LHCN-M2 (cell line): ENCODE results near the gene MYL7. TPM values are rescaled to one million over a fixed set of nuclear protein-coding genes. Genes with fewer than 3 reads are reported as not detected.
A peak's percentile ranks its signal among the peaks of the same experiment; 100 is the strongest.
"Not testable (repeated sequence)": the region's sequence is repeated elsewhere in the genome, so short reads cannot be mapped to it uniquely, and the experiment has no call there.

Experiments
- DNase-seq: peaks from one replicate; pipeline ENCODE4 v3.0.0-alpha.2; 2012; ENCODE audit warnings: low read depth
- polyA plus RNA-seq: library from polyadenylated mRNA; unstranded; fragments of >200 nt; gene quantifications from one replicate; pipeline ENCODE4 v1.2.1, GENCODE V29; 2012; ENCODE audit warnings: missing spikeins
- total RNA-seq: library from RNA; depleted of rRNA; stranded (reverse); fragments of >200 nt; gene quantifications from 2 replicates; pipeline ENCODE4 v1.2.3, GENCODE V29; 2014; rRNA removed

Gene MYL7, protein sequence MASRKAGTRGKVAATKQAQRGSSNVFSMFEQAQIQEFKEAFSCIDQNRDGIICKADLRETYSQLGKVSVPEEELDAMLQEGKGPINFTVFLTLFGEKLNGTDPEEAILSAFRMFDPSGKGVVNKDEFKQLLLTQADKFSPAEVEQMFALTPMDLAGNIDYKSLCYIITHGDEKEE
- not detected in 2 replicates for total RNA-seq
- not detected for polyA plus RNA-seq

DNA sequence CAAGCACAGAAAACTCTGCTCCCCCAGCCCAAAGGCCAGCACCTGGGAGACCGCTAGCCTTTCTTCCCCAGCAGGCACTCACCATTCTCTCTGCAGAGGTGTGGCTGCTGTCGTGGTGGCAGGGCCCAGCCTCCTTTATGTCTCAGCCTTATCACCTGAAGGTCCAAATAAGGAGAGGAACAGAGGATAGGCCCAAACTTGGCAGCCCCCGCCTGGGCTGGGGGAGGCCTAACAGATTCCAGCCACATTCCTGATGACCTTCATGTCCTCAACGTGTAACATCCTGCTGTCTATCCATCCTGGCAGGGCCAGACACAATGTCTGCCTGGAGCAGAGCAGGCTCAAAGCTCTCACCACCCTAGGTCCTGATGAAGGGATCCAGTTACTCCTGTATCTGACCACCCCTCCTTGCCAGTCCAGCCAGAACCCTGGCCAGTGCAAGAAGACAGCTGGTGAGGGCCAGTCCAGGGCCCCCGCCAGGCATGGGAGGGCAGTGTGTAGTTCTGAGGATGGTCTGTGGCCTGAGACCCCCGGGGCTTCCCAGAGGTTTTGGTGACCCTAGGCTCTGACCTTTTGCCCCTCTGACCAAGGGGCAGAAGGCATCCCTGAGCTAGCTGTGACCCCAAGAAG, at the start of gene MYL7:
MYL7 (minus strand) TSS at position 112 of the 630 bp plus-strand sequence; CDS start at position 85, 27 bp downstream.
- no peak for DNase-seq

DNA sequence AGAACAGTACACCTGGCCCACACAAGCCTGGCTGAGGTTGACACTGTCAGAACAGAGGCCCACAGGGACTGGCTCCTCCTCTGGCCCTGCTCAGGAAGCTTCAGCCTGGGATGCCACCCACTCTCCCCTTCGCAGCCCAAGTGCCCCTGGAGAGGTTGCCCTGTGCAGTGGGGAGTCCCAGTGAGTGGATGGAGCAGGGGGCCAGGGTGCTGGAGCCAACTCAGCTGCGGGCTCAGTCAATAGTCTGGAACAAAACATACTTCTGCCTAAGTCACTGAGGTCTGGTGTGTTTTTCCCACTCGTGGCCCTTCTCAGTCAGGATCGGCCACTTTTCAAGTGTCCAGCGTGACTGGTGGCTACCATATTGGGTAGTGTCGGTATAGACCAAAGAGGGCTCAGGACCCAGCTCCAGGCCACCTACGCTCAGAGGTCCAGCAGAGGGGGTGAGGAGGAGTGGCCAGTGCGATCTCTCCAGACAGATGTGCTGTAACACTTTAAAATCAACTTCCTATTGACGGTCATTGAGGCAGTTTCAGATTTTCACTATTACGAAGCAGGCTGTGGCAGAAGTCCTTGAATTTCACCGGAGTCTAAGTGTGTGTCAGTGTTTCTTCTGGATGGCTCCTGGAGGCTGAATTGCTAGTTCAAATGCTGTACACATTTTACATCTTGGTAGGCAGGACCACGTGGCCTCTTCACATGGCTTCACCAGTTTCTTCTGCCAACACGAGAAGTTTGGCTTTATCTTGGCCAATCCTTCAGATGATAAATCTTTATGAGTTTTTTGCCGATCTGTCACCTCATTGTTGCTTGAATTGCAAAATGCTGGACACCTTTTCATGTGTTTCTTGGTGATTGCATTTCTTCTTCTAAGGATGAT, 49.1 kb upstream of the MYL7 start:
- no peak for DNase-seq

DNA sequence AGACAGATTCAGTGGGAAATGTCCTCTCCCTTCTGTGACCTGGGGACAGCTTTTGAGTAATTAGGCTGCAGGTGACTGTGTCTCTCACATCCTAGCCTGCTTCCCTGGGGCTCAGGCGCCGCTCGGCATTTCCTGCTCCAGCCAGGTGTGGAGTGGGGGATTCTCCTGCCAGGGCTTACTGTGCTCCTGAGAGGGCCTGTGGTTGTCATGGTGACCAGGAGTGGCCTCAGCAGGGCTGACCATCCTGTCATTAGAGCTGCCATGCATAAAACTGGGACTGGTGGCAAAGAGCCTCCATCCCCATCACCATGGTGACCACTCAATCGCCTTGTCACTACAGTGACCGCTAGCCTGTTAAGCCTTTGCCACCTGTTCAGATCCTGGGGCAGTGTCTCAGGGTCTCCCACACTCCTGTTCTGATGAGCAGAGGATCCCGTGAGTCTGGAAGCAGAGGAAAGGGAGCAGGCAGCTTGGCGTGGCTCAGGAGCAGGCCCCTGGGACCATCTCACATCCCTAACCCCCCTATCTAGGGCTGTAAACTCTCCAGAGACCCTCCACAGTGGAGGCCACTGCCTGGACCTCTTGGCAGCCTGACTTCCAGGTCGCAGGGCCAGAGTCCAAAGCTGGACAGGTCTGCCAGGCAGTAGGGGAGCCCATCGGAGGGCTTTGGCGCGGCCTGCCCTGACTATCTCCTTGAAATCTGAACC, 48.3 kb upstream of the MYL7 start, which contains the start of gene GCK:
GCK (minus strand) TSS at position 154 of the 707 bp plus-strand sequence. CDS start 486 bp downstream, outside the sequence.
- no peak for DNase-seq

DNA sequence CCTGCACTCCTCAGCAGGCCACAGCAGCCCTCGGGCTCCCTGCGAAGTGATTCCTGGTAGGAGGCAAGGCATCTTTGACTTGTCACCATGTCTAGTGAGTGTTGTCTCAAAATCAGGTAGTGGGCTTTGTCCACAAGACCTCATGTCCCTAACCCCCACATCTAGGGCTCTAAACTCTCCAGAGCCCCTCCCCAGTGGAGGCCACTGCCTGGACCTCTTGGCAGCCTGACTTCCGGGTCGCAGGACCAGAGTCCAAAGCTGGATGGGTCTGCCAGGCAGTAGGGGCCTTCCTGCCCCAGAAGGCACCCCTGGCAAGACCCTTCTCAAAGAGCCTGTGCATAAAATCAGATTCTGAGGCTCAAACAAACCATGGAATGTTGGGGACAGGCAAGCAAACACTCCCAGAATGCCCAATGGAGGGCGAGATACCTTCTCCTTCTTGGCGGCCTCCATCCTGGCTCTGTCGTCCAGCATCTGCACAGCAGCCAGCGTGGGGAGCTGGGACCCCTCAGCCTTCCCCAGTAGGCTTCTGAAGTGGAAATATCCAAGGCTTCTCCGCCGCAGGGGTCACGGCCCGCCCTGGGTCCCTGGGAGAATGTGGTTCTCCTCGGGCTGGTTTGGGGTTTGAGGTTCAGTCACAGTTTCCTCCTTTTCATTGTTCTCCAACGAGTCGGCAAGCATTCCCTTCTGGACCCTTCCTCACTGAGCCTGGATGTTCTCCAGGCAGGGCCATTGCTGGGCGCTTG, 47.5 kb upstream of the MYL7 start:
- DNase-seq, result no peak

DNA sequence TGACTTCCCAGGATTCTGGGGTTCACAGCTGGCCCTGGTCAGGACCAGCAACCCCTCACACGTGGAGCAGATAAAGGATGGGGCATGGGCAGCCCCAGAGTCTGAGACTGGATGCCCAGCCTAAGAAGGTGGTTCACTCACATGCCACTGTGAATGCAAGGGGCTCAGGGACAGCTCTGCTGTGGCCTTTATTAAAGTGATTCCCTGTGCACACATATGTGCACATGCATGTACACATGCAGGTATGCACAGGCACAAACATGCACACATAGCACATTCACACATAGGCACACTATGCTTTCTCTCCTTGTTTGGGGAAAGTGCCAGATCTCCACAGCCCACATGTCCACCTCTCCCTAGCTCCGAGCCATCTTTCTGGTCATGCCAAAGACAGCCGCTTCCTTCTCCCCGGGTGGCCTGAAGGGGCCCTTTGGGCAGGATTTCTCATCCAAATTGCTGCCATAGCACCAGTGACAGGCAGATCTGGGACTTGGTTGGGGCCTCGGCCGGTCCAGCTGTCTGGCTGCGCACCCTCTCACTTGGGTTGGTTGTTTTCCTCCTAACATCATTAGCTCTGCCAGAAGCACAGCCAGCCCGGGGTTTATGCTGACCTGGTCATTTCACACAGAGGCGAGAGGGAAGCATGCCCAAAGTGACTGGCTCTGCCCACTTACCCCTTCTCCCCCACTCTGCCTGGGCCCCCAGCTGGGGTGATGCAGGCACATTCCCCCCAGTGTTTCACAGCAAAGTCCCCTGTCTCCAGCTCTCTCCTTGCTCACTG, 46.7 kb upstream of the MYL7 start:
- DNase-seq, result no peak

DNA sequence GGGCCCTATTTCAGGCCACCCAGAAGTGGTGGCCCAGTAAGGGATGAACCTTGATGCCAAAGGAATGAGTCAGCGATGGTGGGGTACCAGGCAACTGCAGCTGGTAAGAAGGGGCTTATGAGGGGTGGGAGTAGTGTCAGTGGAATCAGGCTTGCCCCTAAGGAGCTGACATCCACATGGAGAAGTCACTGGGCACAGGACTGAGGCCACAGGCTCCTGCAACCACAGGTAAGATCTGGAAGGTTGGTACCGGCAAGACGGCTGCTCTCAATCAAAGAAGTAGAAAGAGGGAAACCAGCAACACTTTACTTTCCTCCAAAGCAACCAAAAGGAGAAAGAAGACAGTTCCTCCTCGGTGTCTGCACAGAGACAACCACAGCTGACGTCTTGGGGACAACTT, 45.6 kb upstream of the MYL7 start:
- no peak for DNase-seq

DNA sequence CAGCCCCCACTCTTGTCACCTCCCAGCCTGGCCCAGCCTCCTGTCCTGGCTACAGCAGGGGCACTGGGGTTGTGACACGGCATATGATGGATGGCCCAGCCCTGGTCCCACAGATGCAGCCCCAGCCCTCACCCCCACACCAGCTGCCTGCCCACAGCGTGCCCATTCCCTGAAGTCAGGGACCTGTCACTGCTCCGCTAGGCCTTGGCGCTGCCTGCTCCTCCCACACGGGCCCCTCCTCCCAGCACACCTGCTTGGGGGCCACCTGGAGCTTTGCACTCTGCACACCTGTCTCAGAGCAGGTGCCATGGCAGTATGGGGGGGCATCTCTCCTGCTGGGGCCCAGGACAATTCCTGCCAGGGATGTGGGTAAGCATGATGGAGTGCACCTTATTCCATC, 44.6 kb upstream of the MYL7 start:
- DNase-seq, result no peak

DNA sequence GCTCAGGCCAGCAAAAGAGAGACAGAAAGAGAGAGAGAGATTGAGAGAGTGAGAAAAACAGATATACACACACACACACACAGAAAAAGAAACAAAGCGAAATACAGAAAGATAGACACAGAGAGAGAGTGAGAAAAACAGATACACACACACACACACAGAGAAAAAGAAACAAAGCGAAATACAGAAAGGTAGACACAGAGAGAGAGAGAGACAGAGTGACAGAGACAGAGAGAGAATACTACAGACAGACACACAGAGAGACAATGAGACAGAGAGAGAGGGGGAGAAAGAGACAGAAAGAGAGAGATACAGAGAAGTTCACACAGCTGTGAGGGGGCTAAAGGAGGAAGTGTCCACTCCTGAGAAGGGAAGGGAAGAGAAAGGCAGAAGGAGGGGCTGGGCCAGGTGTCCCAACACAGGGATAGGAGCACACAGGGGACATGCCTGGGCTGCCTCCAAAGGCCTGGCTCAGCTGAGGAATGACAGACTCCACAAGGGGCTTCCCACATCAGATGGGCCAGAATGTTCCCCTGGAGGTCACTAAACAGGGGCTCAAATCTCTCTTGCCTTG, 43.8 kb upstream of the MYL7 start:
- no peak for DNase-seq

DNA sequence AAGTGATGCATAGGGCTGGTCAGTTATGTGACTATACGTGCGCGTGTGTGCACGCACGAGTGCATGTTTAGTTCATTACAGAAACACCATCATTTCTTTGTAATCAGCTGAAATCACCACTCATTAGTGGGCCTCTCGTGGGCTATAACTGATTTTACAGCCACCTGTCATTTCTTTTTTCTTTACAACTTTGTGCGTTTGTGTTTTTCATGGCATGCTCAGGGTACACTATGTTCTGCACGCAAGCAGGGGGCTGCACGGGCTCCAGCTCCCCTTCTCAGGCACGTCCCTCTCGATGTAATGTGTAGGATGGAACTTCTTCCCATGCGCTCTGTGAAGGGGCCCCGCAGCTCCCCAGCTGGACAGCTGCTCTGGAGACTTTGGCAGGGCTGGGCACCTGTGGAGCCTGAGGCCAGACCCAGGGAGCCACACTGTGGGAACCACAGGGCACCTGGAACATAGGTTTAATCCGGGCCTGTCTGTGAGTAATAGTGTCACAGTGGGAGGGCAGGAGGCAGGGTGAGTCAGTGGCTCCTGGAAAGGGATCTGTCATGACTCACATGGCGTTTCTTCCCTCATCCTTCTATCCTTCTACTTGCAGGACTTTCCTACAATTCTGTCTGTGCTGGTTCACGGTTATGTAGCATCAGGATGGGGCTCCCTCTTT, 43.2 kb upstream of the MYL7 start:
- peak; percentile 90 for DNase-seq

DNA sequence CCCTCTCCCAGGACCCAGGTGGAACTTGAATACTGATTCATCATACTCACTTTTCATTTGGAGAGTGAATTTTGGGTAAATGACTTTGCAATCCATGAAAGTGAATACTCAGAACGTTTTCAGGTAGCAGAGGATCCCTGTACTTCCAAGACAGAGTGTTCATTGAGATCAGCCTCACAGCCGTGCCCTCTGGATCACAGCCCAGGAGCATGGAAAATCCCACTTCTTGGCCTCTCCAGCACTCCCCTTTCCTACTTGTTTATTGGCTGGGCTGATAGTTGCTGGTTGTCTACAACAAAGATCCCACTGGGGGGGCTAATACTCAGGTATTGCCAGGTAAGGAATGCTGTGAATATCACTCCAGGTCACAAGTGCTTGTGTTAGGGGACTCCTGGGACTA, 42.3 kb upstream of the MYL7 start:
- no peak for DNase-seq

DNA sequence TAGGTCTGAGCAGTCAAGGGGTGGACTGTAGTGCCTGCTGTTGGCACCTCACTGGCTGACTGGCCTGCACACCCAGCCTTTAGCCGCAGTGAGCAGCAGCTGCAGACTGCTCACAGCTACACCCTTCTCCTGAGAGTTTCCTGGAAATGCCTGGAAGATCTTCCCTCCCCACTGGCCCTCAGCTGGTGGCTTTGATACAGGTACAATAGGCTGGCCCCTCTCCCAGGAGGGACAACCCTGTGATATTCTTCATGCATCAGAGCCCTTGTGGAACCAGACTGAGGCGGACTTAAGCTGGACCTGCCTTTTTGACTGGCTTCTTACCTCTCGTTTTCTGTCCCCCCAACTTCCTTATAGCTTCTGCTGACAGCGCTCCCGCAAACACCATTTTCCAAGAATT, 41.7 kb upstream of the MYL7 start:
- DNase-seq, result no peak

DNA sequence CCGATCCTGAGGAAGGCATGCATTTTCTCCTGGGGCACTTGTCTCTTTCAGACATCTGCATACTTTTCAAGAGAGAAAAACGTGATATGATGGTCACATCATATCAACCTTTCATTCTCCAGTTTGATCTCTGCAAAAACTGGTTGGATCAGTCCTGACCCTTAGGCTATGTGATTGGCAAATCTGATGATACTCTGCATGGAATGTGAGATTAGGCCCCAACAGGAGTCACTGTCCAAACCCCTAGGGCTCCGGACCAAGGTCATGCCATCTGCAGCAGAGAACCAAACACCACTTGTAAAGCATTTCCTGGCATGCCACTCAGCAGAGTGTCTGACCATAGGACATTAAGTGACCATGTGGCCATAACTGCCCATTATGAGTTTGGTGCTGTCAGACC, 39.5 kb upstream of the MYL7 start:
- DNase-seq, result no peak

DNA sequence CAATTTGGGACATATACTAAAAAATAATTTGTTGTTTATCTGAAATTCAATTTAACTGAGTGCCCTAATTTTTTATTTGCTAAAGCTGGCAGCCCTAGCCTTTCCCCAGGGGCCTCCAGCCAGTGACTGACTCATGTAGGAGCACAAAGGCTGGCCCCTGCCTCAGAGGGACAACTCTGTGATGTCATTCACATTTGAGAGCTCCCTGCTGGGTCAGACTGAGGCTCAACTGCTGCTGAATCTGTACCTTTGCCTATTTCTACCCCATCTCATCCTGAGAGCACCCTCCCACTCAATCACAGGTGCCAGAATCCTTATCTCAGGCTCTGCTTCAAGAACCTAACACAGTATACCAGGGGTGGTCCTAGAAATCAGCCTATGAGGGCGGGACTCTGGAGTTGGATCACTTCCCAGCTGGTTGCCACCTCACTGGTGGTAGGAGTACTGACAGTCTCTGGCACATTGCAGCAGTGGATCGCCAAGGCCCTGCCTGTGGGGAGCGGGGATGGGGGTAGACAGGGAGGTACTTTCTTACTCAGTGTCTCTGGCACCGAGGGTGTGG, 36.5 kb upstream of the MYL7 start:
- DNase-seq, result peak; percentile 65

DNA sequence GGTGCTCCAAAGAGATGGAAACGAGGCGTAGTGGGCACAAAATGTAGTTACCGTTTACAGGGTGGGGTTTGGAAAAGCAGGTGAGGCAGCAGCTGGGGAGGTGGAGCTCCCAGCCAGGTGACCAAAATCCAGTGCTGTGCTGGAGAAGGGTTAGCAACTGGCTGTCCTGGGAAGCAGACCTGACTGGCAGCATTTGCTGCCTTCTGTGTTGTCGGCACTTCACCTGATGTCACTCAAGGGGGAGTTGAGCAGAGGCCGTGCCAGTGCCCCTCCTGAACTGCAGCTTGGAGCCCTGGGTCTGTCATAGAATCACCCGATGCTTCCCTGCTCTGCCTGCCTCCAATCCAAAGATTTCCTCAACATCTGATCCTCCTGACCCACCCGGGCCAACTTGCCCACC, 35.4 kb upstream of the MYL7 start:
- no peak for DNase-seq

DNA sequence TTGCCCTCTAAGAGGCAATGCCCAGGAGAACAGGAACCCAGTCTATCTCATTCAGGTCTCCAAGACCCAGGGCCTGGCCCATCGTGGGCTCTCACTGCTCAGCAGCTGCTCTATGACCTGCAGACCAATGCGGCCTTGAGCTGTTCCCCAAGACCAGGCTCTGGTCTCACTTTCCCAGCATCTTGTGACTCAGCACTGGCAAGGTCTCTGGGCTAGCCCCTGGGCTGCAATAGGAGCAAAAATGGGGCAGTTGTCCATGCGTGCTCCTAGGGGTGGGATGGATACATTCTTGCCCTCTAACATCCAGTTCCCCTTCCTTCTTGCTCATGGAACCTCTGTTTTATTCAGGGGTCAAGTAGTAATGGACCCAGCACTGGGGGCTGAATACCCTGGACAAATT, 34.6 kb upstream of the MYL7 start:
- DNase-seq, result no peak

DNA sequence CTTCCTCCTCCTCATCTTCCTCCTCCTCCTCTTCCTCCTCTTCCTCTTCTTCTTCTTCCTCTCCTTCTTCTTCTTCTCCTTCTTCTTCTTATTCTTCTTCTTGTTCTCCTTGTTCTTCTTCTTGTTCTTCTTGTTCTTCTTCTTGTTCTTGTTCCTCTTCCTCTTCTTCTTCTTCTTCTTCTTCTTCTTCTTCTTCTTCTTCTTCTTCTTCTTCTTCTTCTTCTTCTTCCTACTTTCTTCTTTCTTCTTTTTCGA, 33.5 kb upstream of the MYL7 start:
- not testable (repeated sequence) for DNase-seq

DNA sequence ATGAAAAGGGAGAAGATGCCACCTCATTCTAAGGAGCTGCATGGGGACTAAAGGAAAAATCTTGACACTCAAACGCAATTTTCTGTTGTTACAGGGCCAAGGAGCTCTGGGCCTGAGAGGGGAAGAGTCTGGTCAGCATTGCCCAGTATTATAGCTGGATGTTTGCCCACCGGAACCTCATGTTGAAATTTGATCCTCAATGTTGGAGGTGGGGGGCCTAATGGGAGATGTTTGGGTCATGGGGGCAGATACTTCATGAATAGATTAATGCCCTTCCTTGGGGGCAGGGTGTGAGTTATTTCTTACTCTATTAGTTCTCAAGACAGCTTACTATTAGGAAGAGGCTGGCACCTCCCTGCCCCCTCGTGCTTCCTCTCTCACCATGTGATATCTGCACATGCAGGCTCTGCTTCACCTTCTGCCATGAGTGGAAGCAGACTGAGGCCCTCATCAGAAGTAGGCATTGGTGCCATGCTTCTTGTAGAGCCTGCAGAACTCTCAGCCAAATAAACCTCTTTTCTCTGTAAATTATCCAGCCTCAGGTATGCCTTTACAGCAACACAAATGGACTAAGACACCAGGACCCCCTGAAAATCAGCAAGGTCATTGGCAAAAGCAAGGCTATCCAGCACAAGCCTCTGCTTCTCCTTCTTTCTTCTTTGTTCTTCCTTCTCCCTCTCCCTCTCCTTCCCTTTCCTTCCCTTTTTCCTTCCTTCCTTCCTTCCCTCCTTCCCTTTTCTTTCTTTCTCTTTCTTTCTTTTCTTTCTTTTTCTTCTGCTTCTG, 33.0 kb upstream of the MYL7 start:
- no peak for DNase-seq

DNA sequence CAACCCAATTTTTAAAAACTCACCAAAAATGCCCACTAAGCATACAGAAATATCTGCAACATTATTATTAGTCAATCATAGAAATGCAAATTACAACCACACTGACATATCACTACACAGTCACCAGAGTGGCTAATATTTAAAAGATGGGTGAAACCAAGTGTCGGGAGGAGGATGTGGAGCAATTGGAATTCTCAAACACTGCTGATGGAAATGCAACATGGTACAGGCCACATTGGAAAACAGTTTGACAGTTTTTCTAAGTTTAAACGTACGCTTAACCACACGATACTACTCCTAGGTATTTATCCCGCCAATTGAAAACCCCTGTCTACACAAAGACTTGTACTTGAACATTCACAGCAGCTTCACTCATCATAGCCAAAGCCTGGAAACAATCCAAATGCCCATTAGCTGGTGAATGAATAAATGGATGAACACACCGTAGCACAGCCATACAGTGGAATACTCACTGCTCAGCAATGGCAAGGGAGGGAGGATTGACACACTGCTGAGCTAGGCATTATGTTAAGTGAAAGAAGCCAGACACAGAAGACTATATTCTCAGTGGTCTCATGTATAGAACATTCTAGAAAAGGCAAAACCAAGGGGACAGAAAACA, 31.8 kb upstream of the MYL7 start:
- DNase-seq, result no peak
